Osteoblast (primary cell): Measurements from ENCODE around the gene STOX1. TPM values are rescaled to one million over a fixed set of nuclear protein-coding genes. Genes with fewer than 3 reads are reported as not detected.

Source experiments
- DNase-seq: peaks from one replicate; pipeline ENCODE4 v3.0.0; 2011; ENCODE audit warnings: low spot score, mixed read lengths; ENCODE audit not compliant: insufficient read length; ENCODE audit errors: missing footprints
- H2AFZ ChIP-seq: 2 replicates; pipeline ENCODE4 v1.6.0; 2011; ENCODE audit warnings: mild to moderate bottlenecking, low read length
- H3K27ac ChIP-seq: 2 replicates; pipeline ENCODE4 v1.5.1; 2011; ENCODE audit warnings: mild to moderate bottlenecking, low read depth, low read length, moderate library complexity
- H3K27me3 ChIP-seq: 2 replicates; pipeline ENCODE4 v1.6.0; 2012; ENCODE audit warnings: mild to moderate bottlenecking, control low read depth, inconsistent platforms, low read length, moderate library complexity; ENCODE audit not compliant: insufficient read depth
- H3K36me3 ChIP-seq: 2 replicates; pipeline ENCODE4 v1.5.1; 2011; ENCODE audit warnings: mild to moderate bottlenecking, low read length, control low read depth, moderate library complexity; ENCODE audit not compliant: insufficient read depth
- H3K4me1 ChIP-seq: 2 replicates; pipeline ENCODE4 v1.5.1; 2011; ENCODE audit warnings: mild to moderate bottlenecking, low read length, control low read depth, moderate library complexity; ENCODE audit not compliant: insufficient read depth
- H3K4me2 ChIP-seq: 2 replicates; pipeline ENCODE4 v1.6.0; 2011; ENCODE audit warnings: mild to moderate bottlenecking, low read length; ENCODE audit not compliant: insufficient read depth
- H3K4me3 ChIP-seq: fragments of 200-600 bp; sonication (generic); 3 replicates; pipeline ENCODE4 v1.5.1; 2012; ENCODE audit warnings: mild to moderate bottlenecking, low read length, inconsistent platforms; ENCODE audit not compliant: insufficient read depth
- H3K79me2 ChIP-seq: 2 replicates; pipeline ENCODE4 v1.6.0; 2012; ENCODE audit warnings: mild to moderate bottlenecking, low read length, control low read depth, inconsistent platforms; ENCODE audit not compliant: insufficient read depth
- H3K9me3 ChIP-seq: 2 replicates; pipeline ENCODE4 v1.5.1; 2011; ENCODE audit warnings: low read depth, low read length, control low read depth
- H4K20me1 ChIP-seq: 2 replicates; pipeline ENCODE4 v1.6.0; 2012; ENCODE audit warnings: mild to moderate bottlenecking, low read length, control low read depth; ENCODE audit not compliant: insufficient read depth
- total RNA-seq: library from RNA; depleted of rRNA; stranded (reverse); fragments of >200 nt; gene quantifications from 2 replicates; pipeline ENCODE4 v1.2.3, GENCODE V29; 2012
- TF ChIP-seq, protein P1 (sequence below): IDR thresholded peaks from 2 replicates; pipeline ENCODE4 v1.5.1; 2011; ENCODE audit warnings: mild to moderate bottlenecking, low read depth, low read length, moderate library complexity; ENCODE audit errors: extremely low read depth

The STOX1 gene
- total RNA-seq, 1 donor = under 0.01 TPM

GRCh38 chr10:68876246-68877138 lies 49.2 kb downstream of the STOX1 start:
- H3K79me2 ChIP-seq = no peaks in the 10 kb centered on the region
- DNase-seq = no peak
- H3K4me1 ChIP-seq = peaks cover 6% of the 10 kb centered on the region
- no peak overlapping the region for H2AFZ ChIP-seq
- peaks cover 10% of the 10 kb centered on the region for H3K27me3 ChIP-seq
- no peaks in the 10 kb centered on the region for H3K9me3 ChIP-seq
- H3K4me2 ChIP-seq = no peak overlapping the region
- TF ChIP-seq, protein P1, sequence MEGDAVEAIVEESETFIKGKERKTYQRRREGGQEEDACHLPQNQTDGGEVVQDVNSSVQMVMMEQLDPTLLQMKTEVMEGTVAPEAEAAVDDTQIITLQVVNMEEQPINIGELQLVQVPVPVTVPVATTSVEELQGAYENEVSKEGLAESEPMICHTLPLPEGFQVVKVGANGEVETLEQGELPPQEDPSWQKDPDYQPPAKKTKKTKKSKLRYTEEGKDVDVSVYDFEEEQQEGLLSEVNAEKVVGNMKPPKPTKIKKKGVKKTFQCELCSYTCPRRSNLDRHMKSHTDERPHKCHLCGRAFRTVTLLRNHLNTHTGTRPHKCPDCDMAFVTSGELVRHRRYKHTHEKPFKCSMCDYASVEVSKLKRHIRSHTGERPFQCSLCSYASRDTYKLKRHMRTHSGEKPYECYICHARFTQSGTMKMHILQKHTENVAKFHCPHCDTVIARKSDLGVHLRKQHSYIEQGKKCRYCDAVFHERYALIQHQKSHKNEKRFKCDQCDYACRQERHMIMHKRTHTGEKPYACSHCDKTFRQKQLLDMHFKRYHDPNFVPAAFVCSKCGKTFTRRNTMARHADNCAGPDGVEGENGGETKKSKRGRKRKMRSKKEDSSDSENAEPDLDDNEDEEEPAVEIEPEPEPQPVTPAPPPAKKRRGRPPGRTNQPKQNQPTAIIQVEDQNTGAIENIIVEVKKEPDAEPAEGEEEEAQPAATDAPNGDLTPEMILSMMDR = no peak
- no peak overlapping the region for H3K27ac ChIP-seq
- H3K4me3 ChIP-seq = no peak overlapping the region
- H4K20me1 ChIP-seq = no peaks in the 10 kb centered on the region
- H3K36me3 ChIP-seq = no peaks in the 10 kb centered on the region

- no peak for DNase-seq
- no peaks in the 10 kb centered on the region for H3K9me3 ChIP-seq
- no peak overlapping the region for H2AFZ ChIP-seq
- H4K20me1 ChIP-seq = no peaks in the 10 kb centered on the region
- H3K4me1 ChIP-seq = no peaks in the 10 kb centered on the region
- no peak overlapping the region for H3K27ac ChIP-seq
- H3K36me3 ChIP-seq = no peaks in the 10 kb centered on the region
- no peaks in the 10 kb centered on the region for H3K79me2 ChIP-seq
- H3K27me3 ChIP-seq = peaks cover 10% of the 10 kb centered on the region
- TF ChIP-seq, protein P1 = no peak
- H3K4me3 ChIP-seq = no peak overlapping the region
- H3K4me2 ChIP-seq = no peak overlapping the region
Observed at GRCh38 chr10:68877482-68878110, 50.3 kb downstream of the STOX1 start.

GRCh38 chr10:68878496-68878895 lies 51.2 kb downstream of the STOX1 start:
- Histone ChIP-seq H3K4me1 (no peaks in the 10 kb centered on the region), H2AFZ (no peak overlapping the region), H4K20me1 (no peaks in the 10 kb centered on the region), H3K27ac (no peak overlapping the region), H3K9me3 (no peaks in the 10 kb centered on the region), H3K27me3 (peaks cover 10% of the 10 kb centered on the region), H3K79me2 (no peaks in the 10 kb centered on the region), H3K36me3 (no peaks in the 10 kb centered on the region), H3K4me3 (no peak overlapping the region), H3K4me2 (no peak overlapping the region)
- TF ChIP-seq, protein P1 = no peak
- no peak for DNase-seq

- no peak overlapping the region for H3K4me2 ChIP-seq
- no peak for DNase-seq
- no peak overlapping the region for H2AFZ ChIP-seq
- H3K9me3 ChIP-seq = no peaks in the 10 kb centered on the region
- H3K4me3 ChIP-seq = no peak overlapping the region
- TF ChIP-seq, protein P1 = no peak
- H3K36me3 ChIP-seq = no peaks in the 10 kb centered on the region
- H3K79me2 ChIP-seq = no peaks in the 10 kb centered on the region
- H3K4me1 ChIP-seq = no peaks in the 10 kb centered on the region
- peaks cover 10% of the 10 kb centered on the region for H3K27me3 ChIP-seq
- no peak overlapping the region for H3K27ac ChIP-seq
- no peaks in the 10 kb centered on the region for H4K20me1 ChIP-seq
Observed at GRCh38 chr10:68879628-68880027, 52.3 kb downstream of the STOX1 start.
